DND-41 (cell line): Measurements from ENCODE around the gene REV3L.

Experiments used
- ATAC-seq: fragments of 200-7000 bp; cut with Tn5 transposase; 3 replicates; pipeline ENCODE4 v1.9.1; 2021; ENCODE audit warnings: low read depth; ENCODE audit not compliant: insufficient read depth
- DNase-seq: peaks from one replicate; pipeline ENCODE4 v3.0.0-alpha.2; 2020
- H2AFZ ChIP-seq: 2 replicates; pipeline ENCODE4 v1.6.0; 2012; ENCODE audit warnings: low read depth, low read length
- H3K27ac ChIP-seq: 2 replicates; pipeline ENCODE4 v1.5.1; 2012; ENCODE audit warnings: low read length, inconsistent platforms
- H3K27me3 ChIP-seq: fragments of 200-600 bp; sonication (generic); 2 replicates; pipeline ENCODE4 v1.6.0; 2012; ENCODE audit warnings: low read length, mild to moderate bottlenecking, inconsistent platforms; ENCODE audit not compliant: insufficient read depth, poor library complexity
- H3K36me3 ChIP-seq: 2 replicates; pipeline ENCODE4 v1.5.1; 2012; ENCODE audit warnings: low read length, inconsistent platforms; ENCODE audit not compliant: insufficient read depth
- H3K4me1 ChIP-seq: 2 replicates; pipeline ENCODE4 v1.5.1; 2012; ENCODE audit warnings: mild to moderate bottlenecking, low read length; ENCODE audit not compliant: insufficient read depth
- H3K4me2 ChIP-seq: 2 replicates; pipeline ENCODE4 v1.6.0; 2012; ENCODE audit warnings: mild to moderate bottlenecking, moderate library complexity, low read length, inconsistent platforms; ENCODE audit not compliant: insufficient read depth
- H3K4me3 ChIP-seq, 2 experiments: fragments of 200-600 bp in 1 of 2; shearing (Covaris generic) in 1 of 2; 2 replicates each; pipeline ENCODE4 v1.5.1; 2012 to 2016; ENCODE audit warnings: inconsistent platforms in 2 of 2, low read length in 2 of 2, mild to moderate bottlenecking in 2 of 2, low read depth in 1 of 2, moderate library complexity in 1 of 2
- H3K79me2 ChIP-seq: 2 replicates; pipeline ENCODE4 v1.6.0; 2012; ENCODE audit warnings: low read length, inconsistent platforms; ENCODE audit not compliant: insufficient read depth
- H3K9ac ChIP-seq: 2 replicates; pipeline ENCODE4 v1.6.0; 2012; ENCODE audit warnings: low read depth, mild to moderate bottlenecking, inconsistent platforms, low read length, moderate library complexity
- H3K9me3 ChIP-seq: 2 replicates; pipeline ENCODE4 v1.5.1; 2012; ENCODE audit warnings: low read length, moderate library complexity, mild to moderate bottlenecking, inconsistent platforms; ENCODE audit not compliant: insufficient read depth, severe bottlenecking
- H4K20me1 ChIP-seq: 2 replicates; pipeline ENCODE4 v1.6.0; 2012; ENCODE audit warnings: low read length; ENCODE audit not compliant: insufficient read depth
- EZH2 ChIP-seq: IDR thresholded peaks from 3 replicates; pipeline ENCODE4 v1.6.1; 2012; ENCODE audit warnings: borderline replicate concordance, low read depth, mild to moderate bottlenecking, moderate library complexity, low read length, inconsistent platforms; ENCODE audit not compliant: severe bottlenecking
- TF ChIP-seq, protein P1 (sequence below): IDR thresholded peaks from 2 replicates; pipeline ENCODE4 v1.5.1; 2012; ENCODE audit warnings: borderline replicate concordance, low read length, moderate library complexity, mild to moderate bottlenecking; ENCODE audit not compliant: poor library complexity, severe bottlenecking; ENCODE audit errors: extremely low read depth

Gene REV3L

GRCh38 chr6:111347589-111347988 is 135.4 kb downstream of the REV3L start:
- TF ChIP-seq, protein P1, sequence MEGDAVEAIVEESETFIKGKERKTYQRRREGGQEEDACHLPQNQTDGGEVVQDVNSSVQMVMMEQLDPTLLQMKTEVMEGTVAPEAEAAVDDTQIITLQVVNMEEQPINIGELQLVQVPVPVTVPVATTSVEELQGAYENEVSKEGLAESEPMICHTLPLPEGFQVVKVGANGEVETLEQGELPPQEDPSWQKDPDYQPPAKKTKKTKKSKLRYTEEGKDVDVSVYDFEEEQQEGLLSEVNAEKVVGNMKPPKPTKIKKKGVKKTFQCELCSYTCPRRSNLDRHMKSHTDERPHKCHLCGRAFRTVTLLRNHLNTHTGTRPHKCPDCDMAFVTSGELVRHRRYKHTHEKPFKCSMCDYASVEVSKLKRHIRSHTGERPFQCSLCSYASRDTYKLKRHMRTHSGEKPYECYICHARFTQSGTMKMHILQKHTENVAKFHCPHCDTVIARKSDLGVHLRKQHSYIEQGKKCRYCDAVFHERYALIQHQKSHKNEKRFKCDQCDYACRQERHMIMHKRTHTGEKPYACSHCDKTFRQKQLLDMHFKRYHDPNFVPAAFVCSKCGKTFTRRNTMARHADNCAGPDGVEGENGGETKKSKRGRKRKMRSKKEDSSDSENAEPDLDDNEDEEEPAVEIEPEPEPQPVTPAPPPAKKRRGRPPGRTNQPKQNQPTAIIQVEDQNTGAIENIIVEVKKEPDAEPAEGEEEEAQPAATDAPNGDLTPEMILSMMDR, result no peak
- no peak for TF ChIP-seq EZH2
- Histone ChIP-seq H3K9me3 (no peaks in the 10 kb centered on the region), H3K27ac (no peak overlapping the region), H3K9ac (no peak overlapping the region), H3K4me1 (no peaks in the 10 kb centered on the region), H3K27me3 (no peaks in the 10 kb centered on the region), H4K20me1 (no peaks in the 10 kb centered on the region), H2AFZ (no peak overlapping the region), H3K4me2 (no peak overlapping the region), H3K4me3 (no peak overlapping the region), H3K79me2 (no peaks in the 10 kb centered on the region), H3K36me3 (peaks cover 87% of the 10 kb centered on the region)
- DNase-seq (no peak), ATAC-seq (no peak)

- H3K4me3 ChIP-seq, result no peak overlapping the region
- H4K20me1 ChIP-seq, result no peaks in the 10 kb centered on the region
- H3K4me1 ChIP-seq, result no peaks in the 10 kb centered on the region
- no peak for DNase-seq
- no peaks in the 10 kb centered on the region for H3K79me2 ChIP-seq
- H3K4me2 ChIP-seq, result no peak overlapping the region
- no peak overlapping the region for H3K27ac ChIP-seq
- no peak for ATAC-seq
- TF ChIP-seq EZH2, result no peak
- TF ChIP-seq, protein P1, result no peak
- no peak overlapping the region for H2AFZ ChIP-seq
- H3K9me3 ChIP-seq, result no peaks in the 10 kb centered on the region
- H3K27me3 ChIP-seq, result no peaks in the 10 kb centered on the region
- no peak overlapping the region for H3K9ac ChIP-seq
- peaks cover 78% of the 10 kb centered on the region for H3K36me3 ChIP-seq
Observed at GRCh38 chr6:111342913-111343312, 140.1 kb downstream of the REV3L start.

DNA sequence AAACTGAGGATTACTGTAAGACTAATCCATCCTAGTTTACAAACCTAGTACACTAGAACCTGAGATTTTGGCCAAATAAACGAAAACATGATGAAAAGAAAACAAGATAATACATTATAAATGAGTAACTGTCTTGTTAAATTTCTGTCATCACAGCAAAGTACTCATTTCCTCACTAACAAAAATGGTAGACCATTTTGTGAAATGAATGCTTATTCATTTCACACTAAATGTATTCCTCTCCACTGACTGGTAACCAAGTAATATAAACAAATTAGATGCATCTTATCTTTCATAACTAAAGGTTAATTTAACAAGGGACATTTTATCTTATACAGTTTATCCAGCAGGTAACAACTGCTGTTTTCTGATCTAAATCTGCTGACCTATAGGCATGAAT is 143.7 kb downstream of the REV3L start:
- no peak overlapping the region for H3K9ac ChIP-seq
- TF ChIP-seq, protein P1, result no peak
- TF ChIP-seq EZH2, result no peak

GRCh38 chr6:111338843-111339242 is 144.2 kb downstream of the REV3L start:
- Histone ChIP-seq H3K27me3 (no peaks in the 10 kb centered on the region), H3K36me3 (peaks cover 75% of the 10 kb centered on the region)
- ATAC-seq, result no peak

More for the DNA sequence above, 143.7 kb downstream of the REV3L start:
- Histone ChIP-seq H3K4me3 (no peak overlapping the region), H4K20me1 (no peaks in the 10 kb centered on the region), H3K27ac (no peak overlapping the region), H3K36me3 (peaks cover 76% of the 10 kb centered on the region), H3K9me3 (no peaks in the 10 kb centered on the region), H3K79me2 (no peaks in the 10 kb centered on the region), H3K4me2 (no peak overlapping the region), H3K4me1 (no peaks in the 10 kb centered on the region), H2AFZ (no peak overlapping the region), H3K27me3 (no peaks in the 10 kb centered on the region)
- DNase-seq (no peak), ATAC-seq (no peak)

More at GRCh38 chr6:111338843-111339242, 144.2 kb downstream of the REV3L start:
- Histone ChIP-seq H3K4me3 (no peak overlapping the region), H3K4me2 (no peak overlapping the region), H3K9ac (no peak overlapping the region), H4K20me1 (no peaks in the 10 kb centered on the region), H2AFZ (no peak overlapping the region), H3K9me3 (no peaks in the 10 kb centered on the region), H3K4me1 (no peaks in the 10 kb centered on the region), H3K79me2 (no peaks in the 10 kb centered on the region), H3K27ac (no peak overlapping the region)
- no peak for TF ChIP-seq EZH2
- TF ChIP-seq, protein P1, result no peak
- no peak for DNase-seq
